ENCODE data around the gene RHPN2.

Gene RHPN2

DNA sequence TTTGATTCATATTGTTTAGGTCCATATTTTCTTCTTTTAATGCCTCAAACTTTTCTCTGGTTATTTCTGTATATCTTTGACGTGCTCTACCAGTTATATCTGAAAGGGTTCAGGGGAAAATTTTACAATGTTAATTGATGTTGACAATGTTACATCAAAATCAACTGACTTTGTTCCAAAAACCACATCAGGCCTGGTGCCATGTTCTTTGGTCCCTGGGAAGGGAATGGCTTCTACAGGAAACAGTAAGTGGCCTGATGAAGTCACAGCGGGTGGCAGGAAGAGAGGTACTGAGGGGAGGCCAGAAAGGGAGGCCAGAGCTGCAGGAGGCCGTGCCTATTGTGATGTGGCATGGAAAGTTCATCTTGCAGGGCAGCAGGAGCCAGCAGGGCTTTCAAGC is 131.1 kb downstream of the RHPN2 start:
- no peak for TF ChIP-seq GATA1 (IDR thresholded peaks at IDR 0.05; ENCODE audit: low read depth, low read length)
- no peak for DNase-seq

GRCh38 chr19:32930567-32930966 is 134.1 kb downstream of the RHPN2 start:
- no peak for DNase-seq
- TF ChIP-seq POLR2A (IDR thresholded peaks at IDR 0.05; ENCODE audit: low read length) (no peak), GATA1 (IDR thresholded peaks at IDR 0.05; ENCODE audit: low read depth, low read length) (no peak)

GRCh38 chr19:32928806-32929205 is 135.9 kb downstream of the RHPN2 start:
- TF ChIP-seq POLR2A (IDR thresholded peaks at IDR 0.05; ENCODE audit: low read length) (no peak), GATA1 (IDR thresholded peaks at IDR 0.05; ENCODE audit: low read depth, low read length) (no peak)
- DNase-seq: no peak
